T-helper 17 cell (primary cell): ENCODE results near the gene ZNF70. TPM values are rescaled to one million over a fixed set of nuclear protein-coding genes. Genes with fewer than 3 reads are reported as not detected.

ENCODE experiments used
- ATAC-seq: fragments of 150-1000 bp; cut with Tn5 transposase; 2 replicates; pipeline ENCODE4 v1.10.0; 2021; ENCODE audit warnings: mild to moderate bottlenecking, moderate library complexity
- DNase-seq, 3 donors: peaks; one replicate each; pipeline versions ENCODE4 v3.0.0 to v3.0.0-alpha.2; 2020 to 2021
- H3K9me3 ChIP-seq: one replicate; pipeline ENCODE4 v1.7.0; 2013; ENCODE audit warnings: low read length, mild to moderate bottlenecking; ENCODE audit not compliant: control insufficient read depth, poor library complexity, severe bottlenecking
- H3K27ac Mint-ChIP-seq: one replicate; pipeline ENCODE4 v1.8.0; 2022; ENCODE audit warnings: mild to moderate bottlenecking, moderate library complexity, mixed read lengths
- H3K27me3 Mint-ChIP-seq: one replicate; pipeline ENCODE4 v1.8.0; 2022; ENCODE audit warnings: mixed read lengths
- H3K36me3 Mint-ChIP-seq: one replicate; pipeline ENCODE4 v1.8.0; 2022; ENCODE audit warnings: low read depth, mixed read lengths
- H3K4me1 Mint-ChIP-seq: one replicate; pipeline ENCODE4 v1.8.0; 2022; ENCODE audit warnings: mild to moderate bottlenecking, mixed read lengths
- H3K4me3 Mint-ChIP-seq: one replicate; pipeline ENCODE4 v1.8.0; 2022; ENCODE audit warnings: mild to moderate bottlenecking, moderate library complexity, mixed read lengths
- total RNA-seq, 4 donors: library from RNA in 2 of 4; stranded (reverse) in 2 of 4; gene quantifications; one replicate each; pipeline ENCODE4 v1.2.3 and lab custom pipeline; 2022 to 2026

Gene ZNF70
- total RNA-seq, 2 donors from 2014 or later: 1.8 to 1.9 TPM

DNA sequence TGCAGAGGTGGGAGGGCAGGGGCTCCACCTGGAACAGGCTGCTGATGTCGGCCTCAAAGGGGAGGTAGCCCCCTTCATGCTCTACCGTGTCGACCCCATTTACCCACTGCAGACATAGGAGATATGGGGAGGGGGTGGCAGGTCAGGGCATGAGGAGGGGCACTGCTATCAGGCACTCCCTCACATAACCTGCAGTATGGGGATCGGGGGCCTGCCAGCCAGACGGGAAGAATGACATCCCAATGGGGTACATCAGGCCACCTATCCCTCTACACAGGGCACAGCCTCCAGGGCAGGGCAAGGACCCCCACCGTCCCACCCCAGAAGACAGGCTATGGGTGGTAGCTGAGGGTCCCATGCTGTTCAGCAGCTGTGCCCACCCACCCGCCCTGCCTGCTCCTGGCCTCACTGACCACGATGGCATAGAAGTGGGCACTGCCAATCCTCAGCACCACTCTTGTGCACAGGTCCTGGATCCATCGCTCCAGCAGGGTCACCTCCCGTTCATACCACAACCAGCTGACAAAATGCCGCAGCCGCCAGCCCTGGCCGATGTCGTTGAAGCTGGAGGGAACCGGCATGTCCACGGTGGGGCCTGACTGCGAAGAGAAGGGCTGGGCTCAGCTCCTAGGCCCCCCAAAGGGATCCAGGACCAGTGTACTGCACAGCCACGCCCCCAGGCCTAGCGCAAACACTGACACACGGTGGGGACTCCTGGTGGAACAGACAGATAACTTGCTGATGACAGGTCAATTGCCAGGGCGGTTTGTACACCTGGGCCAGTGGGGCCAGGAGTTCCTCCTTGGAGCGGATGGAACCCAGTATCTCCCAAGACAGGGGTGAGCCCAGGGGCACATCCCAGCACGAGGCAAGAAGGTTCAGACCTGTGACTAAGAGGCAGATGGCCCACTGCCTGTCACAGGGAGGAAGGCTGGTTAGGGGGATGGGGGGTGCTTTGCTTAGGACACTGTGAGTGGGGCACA is 36.0 kb downstream of the ZNF70 start:
- no peaks in the 10 kb centered on the region for H3K27me3 Mint-ChIP-seq
- ATAC-seq (no peak), DNase-seq (no peak)
- H3K36me3 Mint-ChIP-seq: peaks cover 6% of the 10 kb centered on the region
- no peaks in the 10 kb centered on the region for H3K9me3 ChIP-seq
- H3K4me3 Mint-ChIP-seq: peak overlapping the region; percentile 85
- peak overlapping the region; percentile 75 for H3K27ac Mint-ChIP-seq
- peaks cover 14% of the 10 kb centered on the region for H3K4me1 Mint-ChIP-seq

DNA sequence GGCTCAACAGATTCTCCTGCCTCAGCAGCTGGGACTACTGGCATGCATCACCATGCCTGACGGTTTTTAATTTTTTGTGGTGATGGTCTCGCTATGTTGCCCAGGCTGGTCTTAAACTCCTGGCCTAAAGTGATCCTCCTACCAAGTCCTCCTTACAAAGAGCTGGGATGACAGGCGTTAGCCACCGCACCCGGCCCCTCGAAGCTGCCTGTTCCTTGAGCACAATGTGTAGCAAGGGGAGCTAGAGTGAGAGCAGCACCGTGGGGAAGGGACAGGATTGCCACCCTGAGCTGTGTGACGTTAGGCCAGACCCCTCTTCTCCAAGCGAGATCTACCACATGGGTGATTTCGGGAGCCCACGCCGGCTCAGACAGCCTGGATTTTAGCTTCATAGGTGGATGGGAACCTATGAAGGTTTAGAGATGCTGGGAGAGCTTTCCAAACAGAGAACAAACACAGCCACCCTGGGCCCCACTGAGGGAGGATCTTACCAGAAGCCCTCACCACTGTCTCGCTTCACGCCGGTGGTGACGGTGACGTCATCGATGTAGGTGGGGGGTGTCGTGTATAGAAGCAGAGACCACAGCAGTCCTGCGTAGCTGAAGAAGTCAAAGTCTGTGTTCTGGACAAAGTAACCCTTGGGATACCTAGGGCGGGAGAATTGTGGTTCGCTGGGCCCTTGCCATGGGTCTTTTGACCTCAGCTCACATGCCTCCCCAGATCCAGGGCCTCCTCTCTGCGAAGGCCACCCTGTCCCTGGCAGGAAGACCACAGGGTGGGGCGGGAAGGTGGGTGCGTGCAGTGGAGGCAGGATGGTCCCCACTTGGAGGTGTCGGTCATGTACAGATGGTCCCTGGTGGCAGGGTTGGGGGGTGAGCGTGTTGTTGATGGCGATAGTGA is 37.0 kb downstream of the ZNF70 start:
- peaks cover 11% of the 10 kb centered on the region for H3K36me3 Mint-ChIP-seq
- ATAC-seq (no peak), DNase-seq (no peak)
- peak overlapping the region; percentile 68 for H3K4me3 Mint-ChIP-seq
- no peaks in the 10 kb centered on the region for H3K27me3 Mint-ChIP-seq
- no peaks in the 10 kb centered on the region for H3K9me3 ChIP-seq
- H3K27ac Mint-ChIP-seq: no peak overlapping the region
- H3K4me1 Mint-ChIP-seq: peaks cover 19% of the 10 kb centered on the region

GRCh38 chr22:23712256-23712655 is 38.7 kb downstream of the ZNF70 start:
- Mint-ChIP-seq H3K4me1 (peaks cover 23% of the 10 kb centered on the region), H3K4me3 (no peak overlapping the region), H3K36me3 (peaks cover 17% of the 10 kb centered on the region), H3K27ac (no peak overlapping the region), H3K27me3 (no peaks in the 10 kb centered on the region)
- no peak for ATAC-seq
- H3K9me3 ChIP-seq: no peaks in the 10 kb centered on the region
- DNase-seq: no peak

GRCh38 chr22:23709107-23709506 is 41.8 kb downstream of the ZNF70 start:
- ATAC-seq (no peak), DNase-seq (no peak)
- Mint-ChIP-seq H3K27ac (peak overlapping the region; percentile 37), H3K27me3 (no peaks in the 10 kb centered on the region), H3K4me1 (peaks cover 41% of the 10 kb centered on the region), H3K4me3 (no peak overlapping the region), H3K36me3 (peaks cover 33% of the 10 kb centered on the region)
- no peaks in the 10 kb centered on the region for H3K9me3 ChIP-seq

GRCh38 chr22:23708270-23708669 is 42.6 kb downstream of the ZNF70 start:
- no peak overlapping the region for H3K4me3 Mint-ChIP-seq
- peaks cover 46% of the 10 kb centered on the region for H3K4me1 Mint-ChIP-seq
- H3K9me3 ChIP-seq: no peaks in the 10 kb centered on the region
- DNase-seq (no peak), ATAC-seq (no peak)
- peaks cover 33% of the 10 kb centered on the region for H3K36me3 Mint-ChIP-seq
- H3K27ac Mint-ChIP-seq: peak overlapping the region; percentile 62
- H3K27me3 Mint-ChIP-seq: no peaks in the 10 kb centered on the region

DNA sequence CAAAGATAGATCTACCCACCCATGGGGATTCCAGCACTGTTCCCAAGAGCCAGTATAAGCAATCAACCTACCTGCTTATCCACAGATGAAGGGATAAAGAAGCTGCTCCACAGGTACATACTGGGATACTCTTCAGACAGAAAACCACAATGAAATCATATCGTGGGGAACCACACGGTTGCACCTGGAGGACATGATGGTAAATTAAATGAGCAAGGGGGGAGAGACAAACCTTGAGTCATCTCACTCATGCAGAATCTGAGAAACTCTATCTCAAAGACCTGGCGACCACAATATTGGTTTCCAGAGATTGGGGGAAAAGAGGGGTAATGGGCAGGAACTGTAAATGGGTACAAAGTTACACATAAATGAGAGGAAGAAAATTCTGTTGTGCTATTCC is 45.6 kb downstream of the ZNF70 start:
- peak overlapping the region; percentile 87 for H3K27ac Mint-ChIP-seq
- ATAC-seq: peak; percentile 63
- DNase-seq: no peak
- peak overlapping the region; percentile 72 for H3K4me3 Mint-ChIP-seq
- H3K27me3 Mint-ChIP-seq: no peaks in the 10 kb centered on the region
- no peaks in the 10 kb centered on the region for H3K9me3 ChIP-seq
- peaks cover 57% of the 10 kb centered on the region for H3K4me1 Mint-ChIP-seq
- H3K36me3 Mint-ChIP-seq: peaks cover 38% of the 10 kb centered on the region

DNA sequence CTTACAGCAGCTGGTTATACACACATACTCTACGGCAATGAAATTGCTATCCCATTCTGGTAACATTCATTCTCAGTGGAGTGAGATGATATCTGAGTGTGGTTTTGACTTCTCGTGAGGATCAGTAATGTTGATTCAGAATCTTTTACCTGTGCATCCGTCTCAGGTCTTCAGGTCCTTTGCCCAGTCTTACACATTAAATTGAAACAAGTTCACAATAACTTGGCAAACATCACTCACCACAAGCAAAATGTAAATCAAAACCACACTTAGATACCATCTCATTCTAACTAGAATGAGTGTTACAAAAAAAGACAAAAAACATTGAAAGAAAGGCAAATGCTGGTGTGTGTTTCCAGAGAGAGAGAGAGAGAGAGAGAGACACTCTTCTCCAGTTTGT is 46.1 kb downstream of the ZNF70 start:
- no peaks in the 10 kb centered on the region for H3K9me3 ChIP-seq
- DNase-seq (no peak), ATAC-seq (peak; percentile 74)
- H3K27ac Mint-ChIP-seq: peak overlapping the region; percentile 87
- no peaks in the 10 kb centered on the region for H3K27me3 Mint-ChIP-seq
- H3K4me1 Mint-ChIP-seq: peaks cover 61% of the 10 kb centered on the region
- peak overlapping the region; percentile 72 for H3K4me3 Mint-ChIP-seq
- peaks cover 40% of the 10 kb centered on the region for H3K36me3 Mint-ChIP-seq

DNA sequence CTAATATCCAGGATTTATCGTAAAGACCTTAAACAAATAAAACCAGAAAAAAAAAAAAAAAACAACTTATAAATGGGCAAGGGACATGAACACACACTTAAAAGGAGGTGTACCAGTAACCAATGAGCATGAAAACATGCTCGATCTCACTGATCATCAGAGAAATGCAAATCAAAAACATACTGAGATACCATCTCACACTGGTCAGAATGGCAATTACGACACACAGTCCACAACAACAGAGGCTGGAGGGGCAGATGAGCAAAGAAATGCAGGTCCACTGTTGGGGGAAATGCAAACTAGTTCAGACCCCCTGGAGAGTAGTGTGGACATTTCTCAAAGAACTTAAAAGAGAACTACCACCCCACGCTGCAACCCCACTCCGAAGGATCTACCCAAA is 46.9 kb downstream of the ZNF70 start:
- peak overlapping the region; percentile 87 for H3K27ac Mint-ChIP-seq
- H3K27me3 Mint-ChIP-seq: no peaks in the 10 kb centered on the region
- peaks cover 39% of the 10 kb centered on the region for H3K36me3 Mint-ChIP-seq
- ATAC-seq (no peak), DNase-seq (no peak)
- H3K9me3 ChIP-seq: no peaks in the 10 kb centered on the region
- peak overlapping the region; percentile 67 for H3K4me3 Mint-ChIP-seq
- peaks cover 59% of the 10 kb centered on the region for H3K4me1 Mint-ChIP-seq

DNA sequence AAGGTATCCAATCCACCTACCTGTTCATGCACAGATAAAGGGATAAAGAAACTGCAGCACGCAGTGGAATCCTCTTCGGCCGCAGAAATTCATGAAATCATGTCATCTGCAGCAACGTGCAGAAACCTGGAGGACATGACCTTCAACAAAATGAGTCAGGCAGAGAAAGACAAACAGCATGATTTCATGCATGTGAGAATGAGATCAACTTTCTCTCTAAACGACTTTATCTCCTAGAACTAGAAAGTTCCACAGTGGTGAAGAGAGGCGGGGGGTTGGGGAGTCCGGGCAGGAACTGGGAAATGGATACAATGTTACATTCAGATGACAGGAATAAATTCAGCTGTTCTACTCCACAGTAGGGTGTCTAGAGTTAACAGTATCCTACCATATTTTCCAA is 50.2 kb downstream of the ZNF70 start:
- Mint-ChIP-seq H3K4me1 (peaks cover 58% of the 10 kb centered on the region), H3K36me3 (peaks cover 26% of the 10 kb centered on the region), H3K27me3 (no peaks in the 10 kb centered on the region), H3K27ac (no peak overlapping the region), H3K4me3 (no peak overlapping the region)
- ATAC-seq: no peak
- H3K9me3 ChIP-seq: no peaks in the 10 kb centered on the region
- DNase-seq: no peak

DNA sequence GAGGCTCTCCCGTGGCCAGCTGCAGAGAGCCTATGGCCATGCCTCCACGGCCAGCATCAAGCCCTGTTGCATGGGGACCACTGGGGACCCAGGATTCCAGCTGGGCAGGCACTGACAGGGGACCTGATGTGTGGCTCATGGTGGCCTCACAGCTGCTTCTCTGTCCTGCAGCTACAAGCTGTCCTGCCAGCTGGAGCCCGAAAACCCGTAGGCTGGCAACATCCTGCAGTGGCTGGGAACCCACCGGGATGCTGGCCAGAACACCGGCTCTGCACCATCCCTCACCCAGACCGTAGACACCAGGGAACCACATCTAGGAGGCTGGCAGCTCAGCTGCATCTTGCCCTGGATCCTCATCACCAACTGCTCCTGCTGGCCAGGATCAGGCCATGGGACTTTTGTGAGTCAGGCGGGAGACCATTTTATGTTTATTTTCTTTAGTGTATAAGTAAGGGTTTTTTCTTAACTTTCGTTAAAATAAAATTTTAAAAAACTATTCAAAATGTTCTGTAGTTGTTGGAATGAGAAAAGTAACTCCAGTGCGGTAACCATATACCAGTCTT is 52.2 kb downstream of the ZNF70 start:
- H3K4me3 Mint-ChIP-seq: no peak overlapping the region
- H3K4me1 Mint-ChIP-seq: peaks cover 52% of the 10 kb centered on the region
- no peak for DNase-seq
- peaks cover 22% of the 10 kb centered on the region for H3K36me3 Mint-ChIP-seq
- H3K27ac Mint-ChIP-seq: peak overlapping the region; percentile 19
- no peaks in the 10 kb centered on the region for H3K27me3 Mint-ChIP-seq
- no peaks in the 10 kb centered on the region for H3K9me3 ChIP-seq
- ATAC-seq: no peak

DNA sequence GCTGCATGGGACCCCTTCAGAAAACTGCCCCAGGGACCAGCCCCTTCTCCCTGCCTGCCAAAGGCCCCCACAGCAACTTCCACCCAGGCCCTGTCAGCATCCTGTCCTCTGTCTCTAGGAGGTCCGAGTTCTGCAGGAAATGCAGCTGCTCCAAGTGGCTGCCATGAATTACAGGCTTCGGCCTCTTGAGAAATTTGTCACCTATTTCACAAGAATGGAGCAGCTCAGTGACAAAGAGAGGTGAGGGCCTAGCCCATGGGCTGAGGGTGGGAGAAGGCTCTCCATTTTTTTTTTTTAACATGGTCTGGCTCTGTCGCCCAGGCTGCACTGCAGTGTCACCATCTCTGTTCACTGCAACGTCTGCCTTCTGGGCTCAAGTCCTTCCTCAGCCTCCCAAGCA is 52.8 kb downstream of the ZNF70 start:
- H3K9me3 ChIP-seq: no peaks in the 10 kb centered on the region
- ATAC-seq (no peak), DNase-seq (no peak)
- Mint-ChIP-seq H3K4me3 (peak overlapping the region; percentile 33), H3K27ac (peak overlapping the region; percentile 100), H3K36me3 (peaks cover 22% of the 10 kb centered on the region), H3K4me1 (peaks cover 50% of the 10 kb centered on the region), H3K27me3 (no peaks in the 10 kb centered on the region)

GRCh38 chr22:23697031-23697970 is 53.6 kb downstream of the ZNF70 start:
- Mint-ChIP-seq H3K4me1 (peaks cover 49% of the 10 kb centered on the region), H3K27me3 (no peaks in the 10 kb centered on the region), H3K27ac (peak overlapping the region; percentile 100), H3K4me3 (peak overlapping the region; percentile 100), H3K36me3 (peaks cover 22% of the 10 kb centered on the region)
- H3K9me3 ChIP-seq: no peaks in the 10 kb centered on the region
- no peak for DNase-seq
- no peak for ATAC-seq
